HG03060 (cell line): Measurements from ENCODE around the gene STK35.
"Not testable (repeated sequence)": the region's sequence is repeated elsewhere in the genome, so short reads cannot be mapped to it uniquely, and the experiment has no call there.

Experiments
- ATAC-seq: cut with Tn5 transposase; IDR thresholded peaks from one replicate; pipeline ENCODE4 v1.9.1; 2021; ENCODE audit warnings: low read depth, moderate number of reproducible peaks; ENCODE audit not compliant: unreplicated experiment

Gene STK35

DNA sequence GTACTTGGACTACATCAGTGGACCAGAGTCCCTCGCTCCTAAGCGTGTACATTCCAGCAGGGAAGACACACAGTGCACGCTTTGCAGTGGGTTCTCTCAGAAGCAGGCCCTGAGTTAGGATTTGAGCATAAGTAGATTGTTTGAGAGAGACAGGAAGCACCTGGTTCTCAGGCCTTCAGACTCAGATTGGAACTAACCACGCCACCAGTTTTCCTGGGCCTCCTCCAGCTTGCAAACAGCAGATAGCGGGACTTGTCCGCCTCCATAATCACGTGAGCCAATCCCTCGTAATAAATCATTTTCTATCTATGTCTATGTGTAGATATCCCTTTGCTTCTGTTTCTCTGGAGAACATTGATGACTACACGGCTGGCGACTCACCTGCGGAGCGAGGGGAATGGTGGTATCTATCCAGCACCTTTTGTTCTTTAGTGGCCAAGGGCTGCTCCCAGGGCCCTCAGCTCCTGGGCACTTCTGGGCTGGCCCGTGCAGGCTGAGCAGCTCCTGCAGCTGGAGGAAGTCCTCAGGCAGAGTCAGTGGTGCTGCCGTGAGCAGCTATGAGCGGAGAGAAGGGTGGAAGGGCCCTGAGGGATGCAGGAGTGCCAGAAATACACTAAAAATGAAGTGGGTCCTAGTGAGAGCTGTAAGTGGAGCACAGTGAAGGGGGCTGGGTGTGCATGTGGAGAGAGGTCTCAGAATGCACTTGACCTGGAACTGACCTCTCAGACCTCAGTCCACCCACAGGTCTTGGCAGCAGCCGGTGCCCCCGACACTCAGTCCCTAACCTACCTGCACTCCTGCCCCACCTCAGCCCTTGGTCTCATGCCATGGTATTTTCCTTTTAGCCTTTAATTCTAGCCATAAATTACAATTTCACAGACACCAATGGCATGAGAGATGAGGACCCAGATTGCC is 76.9 kb downstream of the STK35 start:
- no peak for ATAC-seq

DNA sequence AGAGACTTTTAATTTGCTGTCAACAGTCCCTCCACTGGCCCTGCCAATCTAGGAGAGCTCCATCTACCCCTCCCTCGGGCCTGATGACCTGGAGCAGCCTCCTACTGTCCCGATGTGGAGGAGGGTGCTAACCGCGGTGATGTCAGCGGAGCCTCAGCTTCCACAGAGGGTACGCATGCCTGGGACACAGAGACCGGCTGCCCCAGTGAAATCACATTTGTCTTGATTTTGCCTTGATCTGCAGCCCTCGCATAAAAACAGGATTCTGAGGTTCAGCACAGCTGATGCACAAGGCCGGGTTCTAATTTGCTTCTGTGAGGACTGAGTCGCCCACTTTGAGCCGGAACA is 77.6 kb downstream of the STK35 start:
- no peak for ATAC-seq

DNA sequence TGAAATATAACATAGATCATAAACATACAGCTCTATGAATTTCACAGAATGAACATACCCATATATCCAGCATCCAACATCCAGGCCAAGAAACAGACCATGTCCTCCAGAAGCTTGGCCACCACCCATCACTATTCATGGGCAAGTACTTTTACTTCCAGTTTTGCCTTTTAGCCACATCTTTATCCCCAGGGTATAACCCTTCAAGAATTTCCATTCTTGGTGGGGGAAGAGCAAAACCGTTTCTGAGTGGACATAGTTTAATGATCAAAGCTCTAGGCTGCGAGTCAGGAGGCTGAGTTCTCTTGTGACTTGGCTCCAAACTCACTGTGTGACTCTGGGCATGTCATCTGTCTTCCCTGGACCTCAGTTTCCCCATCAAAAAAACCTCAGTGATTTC is 78.3 kb downstream of the STK35 start:
- no peak for ATAC-seq

DNA sequence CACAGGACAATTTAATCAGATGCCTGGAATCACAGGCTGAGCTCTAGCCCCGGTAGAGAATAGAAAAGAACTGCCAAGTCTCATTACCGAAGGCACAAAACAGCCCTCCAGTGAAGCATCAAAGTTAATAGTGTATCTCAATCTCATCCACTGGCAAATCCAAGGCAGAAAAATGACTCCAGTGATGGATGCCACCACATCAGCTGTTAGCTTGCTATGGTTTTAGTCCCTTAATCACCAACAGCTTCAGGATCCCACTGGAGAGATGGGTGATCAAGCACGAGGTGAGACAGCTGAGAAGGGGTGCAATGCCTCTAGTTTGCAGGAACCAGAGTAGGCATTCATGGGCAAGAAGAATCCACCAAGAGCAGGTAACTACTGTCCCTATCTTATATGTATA is 81.8 kb downstream of the STK35 start:
- ATAC-seq: no peak

DNA sequence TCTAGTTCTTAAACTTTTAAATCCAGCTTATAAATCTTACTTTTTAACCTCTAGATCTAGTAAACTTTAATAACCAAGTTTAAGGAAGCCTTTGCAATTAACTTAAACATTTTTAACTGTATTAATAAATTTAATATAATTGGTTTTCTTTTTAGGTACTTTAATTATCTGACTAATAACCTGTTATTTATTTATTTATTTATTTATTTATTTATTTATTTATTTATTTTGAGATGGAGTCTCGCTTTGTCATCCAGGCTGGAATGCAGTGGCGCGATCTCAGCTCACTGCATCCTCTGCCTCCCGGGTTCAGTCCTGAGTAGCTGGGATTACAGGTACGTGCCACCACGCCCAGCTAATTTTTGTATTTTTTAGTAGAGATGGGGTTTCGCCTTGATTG is 83.3 kb downstream of the STK35 start:
- not testable (repeated sequence) for ATAC-seq

DNA sequence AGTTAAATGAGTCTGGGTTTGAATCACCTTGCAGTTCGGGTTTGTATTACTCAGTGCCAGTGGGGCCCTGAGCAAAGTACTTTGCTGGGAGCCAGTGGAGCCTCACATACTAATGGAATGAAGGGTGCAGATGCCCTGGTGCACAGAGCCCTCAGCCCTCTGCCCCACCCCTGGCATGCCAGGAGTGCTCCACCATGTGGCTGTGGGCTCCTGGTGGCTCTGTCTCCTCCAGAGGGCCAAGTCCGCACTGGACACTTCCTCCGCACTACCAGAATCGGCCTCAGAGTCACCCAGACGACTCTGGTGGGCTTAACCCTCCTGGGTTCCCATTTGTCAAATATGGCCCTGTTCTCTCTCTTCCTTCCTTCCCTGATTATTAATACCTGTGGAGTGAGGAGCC is 94.0 kb downstream of the STK35 start:
- ATAC-seq: no peak

DNA sequence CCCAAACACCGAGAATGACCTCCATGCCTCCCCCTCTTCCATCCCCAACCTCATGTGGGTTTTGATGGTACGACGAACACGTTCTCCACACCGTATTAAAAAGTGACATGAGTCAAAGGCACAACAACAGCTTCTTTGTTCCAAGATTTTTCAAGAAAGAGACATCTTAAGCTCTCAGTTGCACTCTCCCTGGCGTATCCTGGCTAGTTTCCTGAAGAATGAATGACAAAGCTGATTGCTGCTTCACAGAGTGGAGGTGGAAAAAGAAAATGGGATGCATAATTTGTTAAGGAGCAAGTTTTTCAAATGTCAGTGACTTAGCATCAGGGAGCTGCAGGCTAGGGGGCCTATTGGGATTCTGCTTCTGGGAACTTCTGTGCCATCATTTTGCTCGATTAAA is 95.5 kb downstream of the STK35 start:
- ATAC-seq: no peak
